ENCODE results near the gene IZUMO2.

Gene IZUMO2

GRCh38 chr19:50167314-50167721 is 4.2 kb upstream of the IZUMO2 start:
- Histone ChIP-seq H3K36me3 (no peaks in the 10 kb centered on the region), H3K4me3 (no peak overlapping the region), H3K27ac (no peak overlapping the region), H3K9me3 (no peaks in the 10 kb centered on the region), H3K4me1 (no peaks in the 10 kb centered on the region), H3K27me3 (peaks cover 0 to 37% of the 10 kb centered on the region in 2 donors)
- no peak for TF ChIP-seq CTCF (IDR thresholded peaks at IDR 0.05)
- intact Hi-C loops (cut with DNase I; ENCODE audit: low total_unique reads): no loop called here
- DNase-seq: no peak

DNA sequence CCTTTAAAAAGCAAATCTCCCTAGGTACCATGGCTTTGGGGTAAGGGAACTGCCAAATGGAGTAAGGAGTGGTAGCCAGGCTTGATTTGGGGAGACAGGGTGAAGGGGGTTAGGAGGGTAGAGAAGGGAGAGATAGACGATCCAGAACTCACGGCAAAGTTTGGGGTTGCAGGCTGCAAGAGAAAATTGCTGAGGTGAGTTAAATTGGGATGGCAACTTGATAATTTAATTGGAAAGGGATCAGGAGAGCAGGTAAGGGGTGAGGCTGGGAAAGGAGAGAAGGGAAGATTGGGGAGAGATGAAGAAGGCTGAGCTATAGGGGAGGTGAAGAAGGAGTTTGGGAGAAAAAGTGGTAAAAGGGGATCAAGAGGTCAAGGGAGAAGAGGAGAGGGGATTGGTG is 4.0 kb downstream of the IZUMO2 start:
- TF ChIP-seq CTCF (IDR thresholded peaks at IDR 0.05): no peak
- intact Hi-C loops (cut with DNase I; ENCODE audit: low total_unique reads): loop anchor here (5.0 kb wide), 1 partner anchor 322 kb away; no protein-coding TSS in a partner anchor
- H3K27ac ChIP-seq: no peak overlapping the region
- peaks cover 0 to 17% of the 10 kb centered on the region in 2 donors for H3K27me3 ChIP-seq
- no peak for DNase-seq
- H3K4me3 ChIP-seq: no peak overlapping the region
- H3K9me3 ChIP-seq: peaks cover 0 to 13% (median 8%) of the 10 kb centered on the region in 3 donors
- no peaks in the 10 kb centered on the region for H3K36me3 ChIP-seq
- no peaks in the 10 kb centered on the region for H3K4me1 ChIP-seq

DNA sequence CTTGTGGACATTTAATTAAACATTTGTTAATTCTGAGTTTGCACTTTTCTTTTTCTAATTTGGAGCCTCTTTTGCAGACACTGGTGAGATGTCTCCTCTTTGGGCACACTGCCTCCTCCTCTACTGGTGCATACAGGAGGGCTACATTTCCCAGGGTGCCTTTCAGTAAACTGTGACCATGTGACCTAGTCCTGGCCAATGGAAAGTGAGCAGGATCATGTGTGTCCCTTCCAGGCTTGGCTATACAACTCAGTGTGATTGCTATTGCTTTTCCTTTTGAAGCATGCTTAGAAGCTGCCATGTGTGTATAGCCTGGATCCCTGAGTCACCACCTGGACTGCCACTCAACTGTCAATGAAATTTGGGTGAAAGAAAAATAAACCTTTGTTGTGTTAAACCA is 4.5 kb downstream of the IZUMO2 start:
- TF ChIP-seq CTCF (IDR thresholded peaks at IDR 0.05): no peak
- no peak for DNase-seq
- Histone ChIP-seq H3K36me3 (no peaks in the 10 kb centered on the region), H3K4me1 (no peaks in the 10 kb centered on the region), H3K27ac (no peak overlapping the region), H3K9me3 (peaks cover 0 to 13% (median 8%) of the 10 kb centered on the region in 3 donors), H3K27me3 (peaks cover 0 to 18% of the 10 kb centered on the region in 2 donors), H3K4me3 (no peak overlapping the region)
- intact Hi-C loops (cut with DNase I; ENCODE audit: low total_unique reads): loop anchor here (5.0 kb wide), 1 partner anchor 321 kb away; no protein-coding TSS in a partner anchor

GRCh38 chr19:50155520-50156109 is 7.5 kb downstream of the IZUMO2 start:
- intact Hi-C loops (cut with DNase I; ENCODE audit: low total_unique reads): loop anchor here (5.0 kb wide), 1 partner anchor 318 kb away; no protein-coding TSS in a partner anchor
- TF ChIP-seq CTCF (IDR thresholded peaks at IDR 0.05): no peak
- H3K4me1 ChIP-seq: no peaks in the 10 kb centered on the region
- H3K27ac ChIP-seq: no peak overlapping the region
- peaks cover 0 to 15% of the 10 kb centered on the region in 2 donors for H3K27me3 ChIP-seq
- H3K36me3 ChIP-seq: no peaks in the 10 kb centered on the region
- DNase-seq: no peak
- H3K9me3 ChIP-seq: peaks cover 0 to 13% (median 8%) of the 10 kb centered on the region in 3 donors
- H3K4me3 ChIP-seq: no peak overlapping the region

GRCh38 chr19:50154529-50154928 is 8.6 kb downstream of the IZUMO2 start:
- intact Hi-C loops (cut with DNase I; ENCODE audit: low total_unique reads): no loop called here
- no peak for TF ChIP-seq CTCF (IDR thresholded peaks at IDR 0.05)

More at GRCh38 chr19:50154529-50154928, 8.6 kb downstream of the IZUMO2 start:
- DNase-seq: no peak
- no peaks in the 10 kb centered on the region for H3K36me3 ChIP-seq
- H3K4me3 ChIP-seq: no peak overlapping the region
- no peaks in the 10 kb centered on the region for H3K4me1 ChIP-seq
- peaks cover 0 to 12% (median 8%) of the 10 kb centered on the region in 3 donors for H3K9me3 ChIP-seq
- H3K27me3 ChIP-seq: peaks cover 0 to 17% of the 10 kb centered on the region in 2 donors
- no peak overlapping the region for H3K27ac ChIP-seq
